Calu3 (cell line): ENCODE results near the gene RAI1. TPM values are rescaled to one million over a fixed set of nuclear protein-coding genes. Genes with fewer than 3 reads are reported as not detected.
"Not testable (repeated sequence)": the region's sequence is repeated elsewhere in the genome, so short reads cannot be mapped to it uniquely, and the experiment has no call there.

Experiments used
- Bru-seq: library from RNA; stranded (reverse); fragments of 400-500 nt; gene quantifications from one replicate; lab custom pipeline; 2021; lab: Mats Ljungman, UMichigan
- BruChase-seq, 2 experiments: library from RNA; stranded (reverse); fragments of 400-500 nt; gene quantifications; one replicate each; lab custom pipeline; 2021; lab: Mats Ljungman, UMichigan
- BruUV-seq: library from RNA; stranded (reverse); fragments of 400-500 nt; replicated peaks from 2 replicates; lab custom pipeline; 2021; lab: Mats Ljungman, UMichigan
- CTCF ChIA-PET: fragments of 300-600 bp; sonication (Branson Sonifier 250); formaldehyde crosslinking; loops from one replicate; lab custom pipeline; 2022; ENCODE audit warnings: antibody characterized with exemption; lab: Charles Lee
- DNase-seq: peaks from one replicate; pipeline ENCODE4 v3.0.0; 2022
- H3K27ac Mint-ChIP-seq: one replicate; pipeline ENCODE4 v1.8.0; 2022; ENCODE audit warnings: mixed read lengths; ENCODE audit not compliant: unreplicated experiment
- H3K27me3 Mint-ChIP-seq: one replicate; pipeline ENCODE4 v1.8.0; 2022; ENCODE audit warnings: mixed read lengths; ENCODE audit not compliant: unreplicated experiment
- H3K36me3 Mint-ChIP-seq: one replicate; pipeline ENCODE4 v1.8.0; 2022; ENCODE audit warnings: mild to moderate bottlenecking, moderate library complexity, mixed read lengths; ENCODE audit not compliant: insufficient read depth, unreplicated experiment
- H3K4me1 Mint-ChIP-seq: one replicate; pipeline ENCODE4 v1.8.0; 2022; ENCODE audit warnings: mild to moderate bottlenecking, low read depth, mixed read lengths; ENCODE audit not compliant: unreplicated experiment
- H3K4me3 Mint-ChIP-seq: one replicate; pipeline ENCODE4 v1.8.0; 2022; ENCODE audit warnings: mild to moderate bottlenecking, low read depth, moderate library complexity, mixed read lengths; ENCODE audit not compliant: unreplicated experiment
- H3K9me3 Mint-ChIP-seq: one replicate; pipeline ENCODE4 v1.8.0; 2022; ENCODE audit warnings: low read depth, mixed read lengths; ENCODE audit not compliant: unreplicated experiment
- intact Hi-C: fragments of 100-400 bp; cut with micrococcal nuclease; formaldehyde crosslinking; loops from one replicate; pipeline ENCODE4 v1.10.0; 2022; ENCODE audit not compliant: unreplicated experiment
- long read RNA-seq: library from polyadenylated mRNA; stranded (forward); transcript quantifications from one replicate; pipeline ENCODE4 v2.0.0, GENCODE V29; 2022
- total RNA-seq: library from RNA; stranded (reverse); gene quantifications from 2 replicates; pipeline ENCODE4 v1.2.3, GENCODE V29; 2022
- TF ChIP-seq, protein P1 (sequence below): fragments of 200-600 bp; IDR thresholded peaks from one replicate; pipeline ENCODE4 v1.8.0; 2022; ENCODE audit warnings: antibody characterized with exemption; ENCODE audit not compliant: unreplicated experiment

The RAI1 gene, protein sequence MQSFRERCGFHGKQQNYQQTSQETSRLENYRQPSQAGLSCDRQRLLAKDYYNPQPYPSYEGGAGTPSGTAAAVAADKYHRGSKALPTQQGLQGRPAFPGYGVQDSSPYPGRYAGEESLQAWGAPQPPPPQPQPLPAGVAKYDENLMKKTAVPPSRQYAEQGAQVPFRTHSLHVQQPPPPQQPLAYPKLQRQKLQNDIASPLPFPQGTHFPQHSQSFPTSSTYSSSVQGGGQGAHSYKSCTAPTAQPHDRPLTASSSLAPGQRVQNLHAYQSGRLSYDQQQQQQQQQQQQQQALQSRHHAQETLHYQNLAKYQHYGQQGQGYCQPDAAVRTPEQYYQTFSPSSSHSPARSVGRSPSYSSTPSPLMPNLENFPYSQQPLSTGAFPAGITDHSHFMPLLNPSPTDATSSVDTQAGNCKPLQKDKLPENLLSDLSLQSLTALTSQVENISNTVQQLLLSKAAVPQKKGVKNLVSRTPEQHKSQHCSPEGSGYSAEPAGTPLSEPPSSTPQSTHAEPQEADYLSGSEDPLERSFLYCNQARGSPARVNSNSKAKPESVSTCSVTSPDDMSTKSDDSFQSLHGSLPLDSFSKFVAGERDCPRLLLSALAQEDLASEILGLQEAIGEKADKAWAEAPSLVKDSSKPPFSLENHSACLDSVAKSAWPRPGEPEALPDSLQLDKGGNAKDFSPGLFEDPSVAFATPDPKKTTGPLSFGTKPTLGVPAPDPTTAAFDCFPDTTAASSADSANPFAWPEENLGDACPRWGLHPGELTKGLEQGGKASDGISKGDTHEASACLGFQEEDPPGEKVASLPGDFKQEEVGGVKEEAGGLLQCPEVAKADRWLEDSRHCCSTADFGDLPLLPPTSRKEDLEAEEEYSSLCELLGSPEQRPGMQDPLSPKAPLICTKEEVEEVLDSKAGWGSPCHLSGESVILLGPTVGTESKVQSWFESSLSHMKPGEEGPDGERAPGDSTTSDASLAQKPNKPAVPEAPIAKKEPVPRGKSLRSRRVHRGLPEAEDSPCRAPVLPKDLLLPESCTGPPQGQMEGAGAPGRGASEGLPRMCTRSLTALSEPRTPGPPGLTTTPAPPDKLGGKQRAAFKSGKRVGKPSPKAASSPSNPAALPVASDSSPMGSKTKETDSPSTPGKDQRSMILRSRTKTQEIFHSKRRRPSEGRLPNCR (N-terminal part only)
- total RNA-seq = 38.0 and 43.4 TPM in 2 replicates
- Bru-seq, nascent RNA = percentile 73 among the genes with signal in this experiment
- BruChase-seq, experiment 1, labeled RNA remaining after a 6-hour chase = percentile 78 among the genes with signal in this experiment
- percentile 81 among the genes with signal in this experiment for BruChase-seq, experiment 2, labeled RNA remaining after a 2-hour chase
- long read RNA-seq, partial matches to known transcripts = 28 of 36 reads
- long read RNA-seq, other reads (novel, unspliced or antisense) = 8 of 36 reads

DNA sequence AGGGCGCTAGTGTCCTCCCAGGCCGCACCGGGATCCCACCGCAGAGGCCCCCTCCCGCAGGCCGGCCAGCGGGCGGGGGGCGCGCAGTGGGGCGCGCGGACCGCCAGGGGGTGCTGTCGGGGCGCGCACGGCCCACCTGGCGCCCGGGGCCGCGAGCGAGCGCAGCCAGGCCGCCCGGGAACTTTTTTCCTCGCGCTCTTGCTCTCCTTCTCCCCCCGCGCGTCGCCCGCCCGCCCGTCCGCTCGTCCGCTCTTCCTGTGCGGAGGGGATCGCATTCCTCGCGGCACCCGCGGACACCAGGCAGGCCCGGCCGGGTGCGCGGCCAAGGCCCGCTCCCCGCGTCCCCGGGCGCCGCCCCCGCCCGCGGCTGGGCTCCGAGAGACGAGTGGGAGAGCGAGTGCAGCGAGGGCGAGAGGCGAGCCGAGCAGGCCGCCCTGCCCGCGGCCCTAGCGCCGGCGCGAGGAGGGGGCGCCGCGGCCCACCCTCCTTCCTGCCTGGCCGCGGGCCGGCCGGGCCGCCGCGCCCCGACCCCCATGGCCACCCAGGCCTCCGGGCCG, at the start of gene RAI1:
RAI1 (plus strand) TSS at position 272 of the 557 bp plus-strand sequence. CDS start 111,491 bp downstream, outside the sequence.
- TF ChIP-seq, protein P1, sequence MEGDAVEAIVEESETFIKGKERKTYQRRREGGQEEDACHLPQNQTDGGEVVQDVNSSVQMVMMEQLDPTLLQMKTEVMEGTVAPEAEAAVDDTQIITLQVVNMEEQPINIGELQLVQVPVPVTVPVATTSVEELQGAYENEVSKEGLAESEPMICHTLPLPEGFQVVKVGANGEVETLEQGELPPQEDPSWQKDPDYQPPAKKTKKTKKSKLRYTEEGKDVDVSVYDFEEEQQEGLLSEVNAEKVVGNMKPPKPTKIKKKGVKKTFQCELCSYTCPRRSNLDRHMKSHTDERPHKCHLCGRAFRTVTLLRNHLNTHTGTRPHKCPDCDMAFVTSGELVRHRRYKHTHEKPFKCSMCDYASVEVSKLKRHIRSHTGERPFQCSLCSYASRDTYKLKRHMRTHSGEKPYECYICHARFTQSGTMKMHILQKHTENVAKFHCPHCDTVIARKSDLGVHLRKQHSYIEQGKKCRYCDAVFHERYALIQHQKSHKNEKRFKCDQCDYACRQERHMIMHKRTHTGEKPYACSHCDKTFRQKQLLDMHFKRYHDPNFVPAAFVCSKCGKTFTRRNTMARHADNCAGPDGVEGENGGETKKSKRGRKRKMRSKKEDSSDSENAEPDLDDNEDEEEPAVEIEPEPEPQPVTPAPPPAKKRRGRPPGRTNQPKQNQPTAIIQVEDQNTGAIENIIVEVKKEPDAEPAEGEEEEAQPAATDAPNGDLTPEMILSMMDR = peak; percentile 41
- Mint-ChIP-seq H3K36me3 (peaks cover 40% of the 10 kb centered on the region), H3K4me3 (peak within 1 kb of the TSS; percentile 82), H3K4me1 (peaks cover 46% of the 10 kb centered on the region), H3K9me3 (no peaks in the 10 kb centered on the region), H3K27ac (peak within 1 kb of the TSS; percentile 27), H3K27me3 (no peaks in the 10 kb centered on the region)
- DNase-seq = peak; percentile 76
- CTCF ChIA-PET = interaction anchor here (1.0 kb wide), 1 partner anchor 14 kb away, joined by 6 read pairs; no protein-coding TSS in a partner anchor
- no TSS peak for BruUV-seq
- intact Hi-C loops = loop anchor here (5.0 kb wide), 1 partner anchor 181 kb away; no protein-coding TSS in a partner anchor

DNA sequence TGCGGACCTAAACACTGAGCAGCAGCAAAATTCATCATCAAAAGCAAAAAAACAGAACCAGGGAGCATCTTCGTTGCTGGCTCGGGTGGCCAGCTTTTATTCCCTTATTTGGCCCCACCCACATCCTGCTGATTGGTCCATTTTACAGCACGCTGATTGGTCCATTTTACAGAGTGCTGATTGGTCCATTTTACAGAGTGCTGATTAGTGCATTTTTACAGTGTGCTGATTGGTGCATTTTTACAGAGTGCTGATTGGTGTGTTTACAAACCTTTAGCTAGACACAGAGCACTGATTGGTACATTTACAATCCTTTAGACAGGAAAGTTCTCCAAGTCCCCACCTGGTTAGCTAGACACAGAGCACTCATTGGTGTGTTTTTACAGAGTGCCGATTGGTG, 48.6 kb upstream of the RAI1 start:
- H3K9me3 Mint-ChIP-seq, DNase-seq, H3K27ac Mint-ChIP-seq, H3K4me1 Mint-ChIP-seq, intact Hi-C loops, H3K36me3 Mint-ChIP-seq, BruUV-seq, H3K4me3 Mint-ChIP-seq: not testable (repeated sequence)
- peaks cover 27% of the 10 kb centered on the region for H3K27me3 Mint-ChIP-seq
- CTCF ChIA-PET = interaction anchor here (0.5 kb wide), 1 partner anchor 715 kb away, joined by 4 read pairs; no protein-coding TSS in a partner anchor

GRCh38 chr17:17633310-17633709, 47.9 kb upstream of the RAI1 start:
- CTCF ChIA-PET = no interaction called here
- Mint-ChIP-seq H3K4me3 (no peak overlapping the region), H3K36me3 (no peaks in the 10 kb centered on the region), H3K4me1 (no peaks in the 10 kb centered on the region), H3K27me3 (peaks cover 33% of the 10 kb centered on the region), H3K9me3 (no peaks in the 10 kb centered on the region), H3K27ac (no peak overlapping the region)
- intact Hi-C loops = no loop called here
- BruUV-seq = no TSS peak
- TF ChIP-seq, protein P1 = no peak
- DNase-seq = no peak

DNA sequence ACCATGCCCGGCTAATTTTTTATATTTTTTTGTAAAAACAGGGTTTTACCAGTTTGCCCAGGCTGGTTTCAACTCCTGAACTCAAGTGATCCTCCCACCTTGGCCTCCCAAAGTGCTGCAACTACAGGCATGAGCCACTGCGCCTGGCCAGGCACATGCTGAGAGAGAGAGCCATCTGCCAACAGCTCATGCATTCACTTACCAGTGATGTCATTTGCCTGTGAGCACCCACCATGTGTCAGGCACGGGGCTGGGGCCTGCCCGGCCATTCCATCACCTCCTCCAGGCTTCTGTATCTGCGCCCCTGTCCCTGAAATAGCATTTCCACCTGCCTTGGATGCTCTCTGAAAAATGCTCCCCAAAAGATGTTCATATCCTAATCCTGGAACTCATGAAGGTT, 46.1 kb upstream of the RAI1 start:
- CTCF ChIA-PET = no interaction called here
- Mint-ChIP-seq H3K9me3 (no peaks in the 10 kb centered on the region), H3K4me1 (no peaks in the 10 kb centered on the region), H3K36me3 (no peaks in the 10 kb centered on the region), H3K27ac (no peak overlapping the region), H3K4me3 (no peak overlapping the region), H3K27me3 (peaks cover 40% of the 10 kb centered on the region)
- intact Hi-C loops = no loop called here
- BruUV-seq = no TSS peak
- no peak for DNase-seq
- TF ChIP-seq, protein P1 = no peak

DNA sequence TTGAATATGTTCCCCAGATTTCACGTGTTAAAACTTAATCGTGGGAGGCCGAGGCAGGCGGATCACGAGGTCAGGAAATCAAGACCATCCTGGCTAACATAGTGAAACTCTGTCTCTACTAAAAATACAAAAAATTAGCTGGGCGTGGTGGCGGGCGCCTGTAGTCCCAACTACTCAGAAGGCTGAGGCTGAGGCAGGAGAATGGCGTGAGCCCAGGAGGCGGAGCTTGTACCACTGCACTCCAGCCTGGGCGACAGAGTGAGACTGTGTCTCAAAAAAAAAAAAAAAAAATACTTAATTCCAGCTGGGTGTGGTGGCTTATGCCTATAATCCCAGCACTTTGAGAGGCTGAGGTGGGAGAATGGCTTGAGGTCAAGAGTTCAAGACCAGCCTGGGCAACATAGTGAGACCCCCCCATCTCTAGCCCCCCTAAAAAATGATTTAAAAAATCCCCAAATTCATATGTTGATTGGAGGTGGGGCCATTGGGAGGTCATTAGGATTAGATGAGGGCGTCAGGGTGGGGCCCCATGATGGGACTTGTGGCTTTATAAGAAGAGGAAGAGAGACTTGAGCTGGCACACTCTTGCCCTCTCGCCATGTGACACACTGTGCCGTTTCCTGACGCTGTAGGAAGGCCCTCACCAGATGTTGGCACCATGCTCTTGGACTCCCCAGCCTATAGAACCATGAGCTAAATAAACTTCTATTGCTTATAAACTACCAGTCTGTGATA, 45.6 kb upstream of the RAI1 start:
- H3K9me3 Mint-ChIP-seq, CTCF ChIA-PET, BruUV-seq, intact Hi-C loops, DNase-seq, H3K4me3 Mint-ChIP-seq, H3K4me1 Mint-ChIP-seq, H3K27ac Mint-ChIP-seq, H3K36me3 Mint-ChIP-seq: not testable (repeated sequence)
- peaks cover 40% of the 10 kb centered on the region for H3K27me3 Mint-ChIP-seq
